HL-60 (cell line): ENCODE data around the gene AGBL3.

Experiments used
- DNase-seq, 2 experiments: peaks; one replicate each; pipeline ENCODE4 v3.0.0-alpha.2; 2010 to 2020; ENCODE audit warnings: low read depth in 1 of 2, low spot score in 1 of 2
- H3K27ac ChIP-seq: fragments of 250-450 bp; sonication (Bioruptor Pico); replicated peaks from 2 replicates; pipeline ENCODE4 v1.5.1; 2020; ENCODE audit warnings: mild to moderate bottlenecking, moderate library complexity
- H3K27me3 ChIP-seq: fragments of 250-450 bp; sonication (Bioruptor Pico); 2 replicates; pipeline ENCODE4 v1.5.1; 2021; ENCODE audit warnings: mild to moderate bottlenecking, moderate library complexity; ENCODE audit not compliant: insufficient read depth, poor library complexity, severe bottlenecking
- H3K4me3 ChIP-seq: replicated peaks from 2 replicates; pipeline ENCODE4 v1.5.1; 2011; ENCODE audit warnings: mild to moderate bottlenecking, control low read depth, low read length; ENCODE audit not compliant: insufficient read depth
- GABPA ChIP-seq: IDR thresholded peaks from 2 replicates; pipeline ENCODE4 v1.6.1; 2012; ENCODE audit warnings: low read depth
- POLR2AphosphoS5 ChIP-seq: IDR thresholded peaks from 2 replicates; pipeline ENCODE4 v1.6.1; 2012; ENCODE audit warnings: low read depth
- REST ChIP-seq: IDR thresholded peaks from 2 replicates; pipeline ENCODE4 v1.6.1; 2012; ENCODE audit warnings: low read depth; ENCODE audit not compliant: insufficient replicate concordance
- SPI1 ChIP-seq: IDR thresholded peaks from 2 replicates; pipeline ENCODE4 v1.6.1; 2012; ENCODE audit warnings: low read depth, mild to moderate bottlenecking, borderline replicate concordance
- TF ChIP-seq, protein P1 (sequence below): IDR thresholded peaks from one replicate; pipeline ENCODE4 v1.5.1; 2011; ENCODE audit warnings: low read length, control low read depth, inconsistent platforms; ENCODE audit not compliant: insufficient read depth

The AGBL3 gene

GRCh38 chr7:135095450-135095849, 109.1 kb downstream of the AGBL3 start:
- Histone ChIP-seq H3K27ac (no peak overlapping the region), H3K4me3 (no peak overlapping the region), H3K27me3 (no peaks in the 10 kb centered on the region)
- DNase-seq: no peak
- no peak for TF ChIP-seq SPI1
- TF ChIP-seq, protein P1, sequence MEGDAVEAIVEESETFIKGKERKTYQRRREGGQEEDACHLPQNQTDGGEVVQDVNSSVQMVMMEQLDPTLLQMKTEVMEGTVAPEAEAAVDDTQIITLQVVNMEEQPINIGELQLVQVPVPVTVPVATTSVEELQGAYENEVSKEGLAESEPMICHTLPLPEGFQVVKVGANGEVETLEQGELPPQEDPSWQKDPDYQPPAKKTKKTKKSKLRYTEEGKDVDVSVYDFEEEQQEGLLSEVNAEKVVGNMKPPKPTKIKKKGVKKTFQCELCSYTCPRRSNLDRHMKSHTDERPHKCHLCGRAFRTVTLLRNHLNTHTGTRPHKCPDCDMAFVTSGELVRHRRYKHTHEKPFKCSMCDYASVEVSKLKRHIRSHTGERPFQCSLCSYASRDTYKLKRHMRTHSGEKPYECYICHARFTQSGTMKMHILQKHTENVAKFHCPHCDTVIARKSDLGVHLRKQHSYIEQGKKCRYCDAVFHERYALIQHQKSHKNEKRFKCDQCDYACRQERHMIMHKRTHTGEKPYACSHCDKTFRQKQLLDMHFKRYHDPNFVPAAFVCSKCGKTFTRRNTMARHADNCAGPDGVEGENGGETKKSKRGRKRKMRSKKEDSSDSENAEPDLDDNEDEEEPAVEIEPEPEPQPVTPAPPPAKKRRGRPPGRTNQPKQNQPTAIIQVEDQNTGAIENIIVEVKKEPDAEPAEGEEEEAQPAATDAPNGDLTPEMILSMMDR: no peak
- TF ChIP-seq POLR2AphosphoS5: no peak

DNA sequence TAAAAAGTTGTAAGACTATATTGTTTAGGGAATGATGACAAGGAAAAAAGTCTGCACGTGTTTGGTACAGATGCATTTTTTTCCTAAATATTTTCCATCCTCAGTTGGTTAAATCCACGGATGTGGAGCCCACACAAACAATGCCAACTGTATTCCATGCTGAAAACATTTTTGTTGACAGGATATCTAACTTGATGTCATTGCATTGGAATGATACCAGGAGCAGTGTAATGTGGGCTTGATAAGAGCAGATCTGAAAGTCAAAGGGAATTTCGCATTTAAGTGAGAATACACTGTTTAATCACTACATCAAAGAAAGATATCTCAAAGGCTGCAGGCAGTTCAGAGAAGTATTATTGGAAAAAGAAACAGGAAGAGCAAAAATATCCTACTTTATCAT, 112.1 kb downstream of the AGBL3 start:
- DNase-seq: no peak
- TF ChIP-seq SPI1: no peak
- TF ChIP-seq POLR2AphosphoS5: no peak
- no peak for TF ChIP-seq GABPA
- no peak overlapping the region for H3K4me3 ChIP-seq
- no peaks in the 10 kb centered on the region for H3K27me3 ChIP-seq
- no peak overlapping the region for H3K27ac ChIP-seq

DNA sequence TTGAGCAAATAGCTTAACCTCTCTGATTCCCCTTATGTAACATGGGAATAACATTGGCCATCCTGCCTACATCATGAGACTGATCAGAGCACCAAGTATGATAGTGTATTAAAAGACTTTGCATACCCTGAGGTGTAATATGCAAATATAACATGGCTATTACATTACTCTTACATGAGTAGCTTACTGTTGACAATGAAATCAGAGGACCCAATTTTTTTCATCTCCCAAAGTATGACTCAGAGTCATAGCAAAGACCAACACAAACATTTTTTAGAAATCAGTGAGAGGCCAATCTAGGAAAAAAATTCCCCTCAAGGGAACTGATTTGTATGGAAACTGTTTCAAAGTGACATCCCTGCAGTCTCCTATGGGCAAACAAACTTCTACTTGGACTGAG, 114.5 kb downstream of the AGBL3 start:
- Histone ChIP-seq H3K4me3 (no peak overlapping the region), H3K27ac (no peak overlapping the region), H3K27me3 (no peaks in the 10 kb centered on the region)
- no peak for DNase-seq
- TF ChIP-seq GABPA (no peak), SPI1 (no peak), REST (no peak), POLR2AphosphoS5 (no peak)
- TF ChIP-seq, protein P1: no peak

- TF ChIP-seq REST (no peak), GABPA (no peak), SPI1 (no peak), POLR2AphosphoS5 (no peak)
- TF ChIP-seq, protein P1: no peak
- Histone ChIP-seq H3K27ac (no peak overlapping the region), H3K4me3 (no peak overlapping the region), H3K27me3 (no peaks in the 10 kb centered on the region)
- no peak for DNase-seq
Observed at GRCh38 chr7:135102372-135102771, 116.1 kb downstream of the AGBL3 start.
